ENCODE data around the gene MATN1.

GRCh38 chr1:30738715-30739559 lies 15.6 kb upstream of the MATN1 start:
- TF ChIP-seq EZH2phosphoT487 (IDR thresholded peaks at IDR 0.05; ENCODE audit: insufficient read depth, low read depth) (no peak), EZH2 (IDR thresholded peaks at IDR 0.05; ENCODE audit: insufficient read depth, poor library complexity, severe bottlenecking) (no peak)
